GM21786 (cell line): Measurements from ENCODE around the gene CERS6.
"Not testable (repeated sequence)": the region's sequence is repeated elsewhere in the genome, so short reads cannot be mapped to it uniquely, and the experiment has no call there.

Experiments
- ATAC-seq: cut with Tn5 transposase; IDR thresholded peaks from one replicate; pipeline ENCODE4 v1.9.1; 2021; ENCODE audit not compliant: unreplicated experiment

Gene CERS6

DNA sequence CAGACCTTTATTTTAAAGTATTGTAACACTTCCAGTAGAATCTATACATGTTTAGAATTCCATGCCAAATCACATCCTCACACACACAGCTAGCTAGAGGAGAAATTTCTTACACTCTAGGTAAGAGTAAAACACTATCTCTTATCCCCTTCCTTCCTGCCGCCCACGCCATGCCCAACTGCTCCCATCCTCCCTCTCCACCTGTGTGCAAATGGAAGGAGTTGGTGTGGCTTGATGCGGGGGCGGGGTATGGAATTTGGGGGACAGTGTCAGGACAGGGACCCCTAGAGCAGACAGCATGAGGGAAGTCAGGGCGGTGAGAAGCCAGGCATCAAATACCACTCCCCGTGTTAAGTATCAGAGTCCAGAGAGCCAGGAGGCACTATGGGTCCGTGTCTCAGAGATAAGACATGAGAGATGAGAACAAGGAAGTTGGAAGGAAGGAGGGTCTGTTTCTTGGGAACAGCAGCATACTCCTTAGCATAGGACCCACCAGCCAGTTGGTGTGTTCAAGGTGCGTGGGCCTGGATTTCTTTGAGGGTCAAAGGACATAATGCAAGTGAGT is 297.8 kb downstream of the CERS6 start:
- ATAC-seq = no peak

DNA sequence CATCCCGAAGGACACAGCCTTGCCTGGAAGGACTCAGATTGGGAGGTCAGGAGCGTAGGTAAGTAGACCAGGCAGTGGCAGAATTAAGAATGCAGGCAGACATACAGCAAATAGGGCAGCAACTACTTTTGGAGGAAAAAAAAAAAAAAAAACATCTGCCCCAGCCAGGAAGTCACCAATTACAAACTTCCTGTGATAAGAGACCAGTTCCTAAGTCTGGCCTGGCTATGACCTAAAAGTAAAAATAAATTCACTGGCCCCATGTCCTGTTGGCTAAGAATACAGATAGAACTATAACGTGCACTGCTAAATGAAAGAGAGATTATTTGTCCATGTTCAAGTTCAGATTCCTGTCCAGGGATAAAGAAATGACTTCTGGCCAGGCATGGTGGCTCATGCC is 301.2 kb downstream of the CERS6 start:
- ATAC-seq = no peak

DNA sequence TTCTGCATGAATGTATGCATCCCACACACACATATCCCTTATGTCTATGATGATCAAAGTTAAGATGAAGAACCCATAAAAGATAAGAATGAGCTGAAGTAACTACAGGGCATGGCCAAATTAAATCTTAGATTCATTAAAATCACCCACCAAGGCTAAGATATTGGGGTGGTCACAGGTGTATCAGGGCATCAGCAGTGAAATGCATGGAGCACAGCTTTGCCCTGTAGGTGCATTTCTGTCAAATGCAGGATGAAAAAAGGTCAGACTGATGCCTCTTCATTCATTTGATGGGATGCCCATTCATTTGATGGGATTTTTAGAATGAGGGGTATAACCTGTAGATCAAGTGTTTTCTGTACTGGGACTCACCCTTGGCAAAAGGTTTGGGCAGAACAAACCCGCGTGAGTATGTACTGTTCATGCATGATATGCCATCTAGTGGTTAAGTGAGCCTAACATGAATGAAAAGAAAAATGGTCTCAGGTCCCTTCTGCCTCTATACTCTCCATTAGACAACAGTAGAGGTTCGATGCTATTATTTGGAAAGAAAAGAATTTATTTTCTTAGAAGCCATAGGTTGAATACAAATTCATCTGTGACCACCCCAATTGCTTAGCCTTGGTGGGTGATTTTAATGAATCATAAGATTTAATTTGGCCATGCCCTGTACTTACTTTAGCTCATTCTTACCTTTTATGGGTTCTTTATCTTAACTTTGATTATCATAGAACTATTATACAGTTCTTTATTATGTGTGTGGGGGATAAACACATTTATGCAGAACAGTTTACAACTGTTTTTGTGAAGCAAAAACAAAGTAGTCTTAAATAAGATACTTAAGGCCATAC is 303.1 kb downstream of the CERS6 start:
- ATAC-seq = peak; percentile 76

DNA sequence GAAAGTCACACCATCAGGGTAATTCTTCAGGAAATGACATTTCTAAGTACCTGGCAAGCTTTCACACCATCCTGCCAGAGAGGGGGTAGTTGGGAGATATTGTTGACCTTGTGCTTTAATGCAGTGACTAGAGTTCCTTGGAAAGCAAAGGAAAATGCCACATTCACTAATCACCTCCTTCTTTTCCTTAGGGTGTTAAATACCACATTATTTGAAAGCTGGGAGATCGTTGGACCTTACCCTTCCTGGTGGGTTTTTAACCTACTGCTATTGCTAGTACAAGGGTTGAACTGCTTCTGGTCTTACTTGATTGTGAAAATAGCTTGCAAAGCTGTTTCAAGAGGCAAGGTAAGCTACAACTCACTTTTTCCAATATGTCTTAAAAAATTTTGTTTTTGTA is 309.3 kb downstream of the CERS6 start:
- ATAC-seq = no peak

DNA sequence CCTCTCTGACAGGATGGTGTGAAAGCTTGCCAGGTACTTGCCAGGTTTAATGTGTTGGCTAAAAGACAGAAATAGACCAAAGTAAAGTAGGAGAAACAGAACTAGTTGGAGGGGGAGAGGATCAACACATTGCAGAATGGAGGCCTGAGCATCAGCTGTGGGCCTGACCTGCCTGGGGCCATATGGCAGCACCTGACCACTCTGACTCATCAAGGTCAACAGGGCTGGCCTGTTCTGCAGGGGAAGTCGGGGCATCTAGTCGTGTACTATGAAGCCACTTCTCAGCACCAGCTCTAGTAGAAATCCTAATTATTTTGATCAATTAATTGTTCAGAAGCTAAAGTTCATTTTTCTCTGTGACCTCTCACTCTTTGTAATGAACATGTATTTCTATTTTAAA is 310.5 kb downstream of the CERS6 start:
- no peak for ATAC-seq

GRCh38 chr2:168767258-168767657 is 311.2 kb downstream of the CERS6 start:
- ATAC-seq = no peak

- not testable (repeated sequence) for ATAC-seq
These were observed 312.3 kb downstream of the CERS6 start for GRCh38 chr2:168768357-168768756.

DNA sequence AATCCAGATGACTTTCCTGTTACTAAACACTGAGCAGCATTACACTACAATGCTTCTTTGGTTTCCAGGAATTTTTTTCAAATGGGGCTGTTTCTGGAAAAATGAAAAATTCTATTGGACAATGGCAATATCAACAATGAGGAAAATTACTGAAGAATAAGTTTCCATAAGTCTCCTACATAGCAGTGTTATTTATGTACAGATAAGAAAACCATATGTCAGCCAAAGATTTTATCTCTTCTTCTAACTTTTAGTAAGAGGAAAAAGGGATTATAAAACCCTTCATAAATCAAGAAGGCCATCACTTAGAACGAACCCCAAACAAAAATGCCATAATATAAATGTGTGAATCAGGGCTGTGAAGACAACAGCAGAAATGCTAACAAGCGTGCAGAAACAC is 314.7 kb downstream of the CERS6 start:
- ATAC-seq = no peak

DNA sequence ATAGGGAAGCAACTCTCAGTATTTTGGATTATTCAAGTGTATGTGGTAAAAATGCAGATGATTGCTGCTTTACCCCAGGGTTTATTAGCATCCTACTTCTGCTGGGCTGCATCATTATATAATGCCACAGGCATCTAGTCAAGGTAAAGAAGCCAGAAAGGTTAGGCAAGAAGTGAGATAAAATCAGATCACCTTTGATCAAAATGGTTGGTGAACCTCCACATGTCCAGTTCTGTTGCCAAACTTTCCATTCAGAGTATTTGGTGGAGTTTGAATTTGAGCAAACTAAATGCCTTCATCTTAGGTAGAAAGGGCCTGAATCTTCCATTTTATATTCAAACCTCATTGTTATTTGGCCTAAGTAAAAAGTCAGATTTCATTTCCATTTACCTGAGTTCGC is 316.6 kb downstream of the CERS6 start:
- ATAC-seq = no peak

GRCh38 chr2:168773128-168773527 is 317.1 kb downstream of the CERS6 start:
- no peak for ATAC-seq

GRCh38 chr2:168773719-168774521 is 317.8 kb downstream of the CERS6 start:
- no peak for ATAC-seq

GRCh38 chr2:168775837-168776236 is 319.8 kb downstream of the CERS6 start:
- ATAC-seq = no peak

- ATAC-seq = no peak
These were observed 324.6 kb downstream of the CERS6 start for GRCh38 chr2:168780669-168781071.

GRCh38 chr2:168781191-168781817 is 325.2 kb downstream of the CERS6 start:
- ATAC-seq = no peak

DNA sequence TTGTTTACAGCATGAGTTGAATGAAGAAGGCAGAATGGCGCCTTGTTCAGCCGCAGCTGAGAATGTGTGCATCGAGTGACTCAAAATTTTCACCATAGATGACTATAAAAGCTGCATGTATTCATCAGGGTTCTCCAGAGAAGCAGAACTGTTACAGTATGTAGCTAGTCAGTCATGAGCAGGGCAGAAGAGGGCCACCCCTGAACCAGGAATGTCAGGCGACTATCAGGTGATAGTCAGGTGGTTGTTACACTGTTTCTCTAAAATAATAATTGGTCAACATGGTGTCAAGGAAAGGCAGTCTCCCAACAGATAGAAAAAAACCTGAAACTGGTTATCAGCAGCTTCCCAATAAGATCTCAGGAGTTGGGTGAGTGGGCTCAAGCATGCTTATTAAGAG is 326.2 kb downstream of the CERS6 start:
- no peak for ATAC-seq

DNA sequence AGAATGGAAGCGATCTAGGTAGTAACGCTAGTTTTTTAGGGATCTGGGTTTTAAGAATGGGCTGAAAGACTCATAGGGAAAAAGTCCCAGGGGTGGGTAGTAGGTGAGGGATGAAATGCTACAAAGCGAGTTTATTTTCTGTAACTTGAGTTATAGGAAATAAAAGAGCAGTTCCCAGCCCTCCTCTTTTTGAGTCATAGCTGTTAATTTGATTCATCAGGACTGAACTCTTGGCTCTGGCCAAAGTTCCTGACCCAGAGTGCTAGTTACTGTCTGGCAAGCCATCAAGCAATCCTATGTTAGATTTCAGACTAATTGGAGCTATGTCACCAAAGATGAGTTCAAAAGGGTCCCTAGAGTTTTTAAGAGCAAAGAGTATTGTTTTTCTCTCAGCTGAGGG is 328.9 kb downstream of the CERS6 start:
- ATAC-seq = no peak

GRCh38 chr2:168787098-168787781 is 331.2 kb downstream of the CERS6 start:
- ATAC-seq = no peak

DNA sequence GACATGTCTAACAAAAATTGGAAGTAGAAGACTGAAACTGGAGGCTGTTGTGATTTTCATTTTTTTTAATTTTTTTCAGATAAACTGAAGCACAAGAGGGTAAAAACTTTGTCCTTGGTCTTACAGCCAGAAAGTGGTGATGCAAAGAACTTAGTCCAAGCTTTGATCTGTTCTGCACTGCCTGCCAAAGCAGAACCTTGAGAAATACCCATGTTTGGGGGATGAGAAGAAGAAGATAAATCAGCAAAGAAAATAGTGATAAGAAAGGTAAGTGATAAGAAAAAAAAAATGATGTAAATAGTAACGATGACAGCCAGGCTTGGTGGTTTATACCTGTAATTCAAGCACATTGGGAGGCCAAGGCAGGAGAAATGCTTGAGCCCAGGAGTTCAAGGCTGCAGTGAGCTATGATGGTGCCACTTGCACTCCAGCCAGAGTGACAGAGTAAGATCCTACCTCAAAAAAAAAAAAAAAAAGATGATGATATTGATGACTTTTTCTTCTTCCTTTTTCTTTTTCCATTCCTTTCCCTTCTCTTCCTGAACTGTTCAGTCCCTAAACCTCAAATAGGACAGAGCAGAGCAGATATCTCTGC is 331.8 kb downstream of the CERS6 start:
- ATAC-seq = no peak

GRCh38 chr2:168789776-168790175 is 333.7 kb downstream of the CERS6 start:
- ATAC-seq = no peak

GRCh38 chr2:168790226-168790902 is 334.3 kb downstream of the CERS6 start:
- no peak for ATAC-seq
